Neural cell (in vitro differentiated cells): Measurements from ENCODE around the gene LCN2.

ENCODE experiments used
- CTCF ChIP-seq: fragments of 450-650 bp; IDR thresholded peaks from 2 replicates; pipeline ENCODE4 v1.5.1; 2014; ENCODE audit warnings: antibody characterized with exemption, mild to moderate bottlenecking, moderate library complexity; ENCODE audit not compliant: poor library complexity, severe bottlenecking
- EP300 ChIP-seq: fragments of 450-650 bp; conservative IDR thresholded peaks from 2 replicates; pipeline ENCODE4 v1.6.1; 2014; ENCODE audit warnings: antibody characterized with exemption, mild to moderate bottlenecking, moderate library complexity; ENCODE audit not compliant: poor library complexity, severe bottlenecking

GRCh38 chr9:128144239-128145181 lies 4.7 kb upstream of the LCN2 start:
- no peak for TF ChIP-seq CTCF
- TF ChIP-seq EP300 = no peak
